Endometrium (tissue), 2 donors: ENCODE data around the gene ANAPC5.
"Not testable (repeated sequence)": the region's sequence is repeated elsewhere in the genome, so short reads cannot be mapped to it uniquely, and the experiment has no call there.

Experiments used
- FAIRE-seq: peaks from 2 replicates; lab custom pipeline; 2012; peaks lifted over from hg19 to GRCh38; lab: Jason Lieb, UNC
- donor health status: control.
- donor health status: control.

The ANAPC5 gene

DNA sequence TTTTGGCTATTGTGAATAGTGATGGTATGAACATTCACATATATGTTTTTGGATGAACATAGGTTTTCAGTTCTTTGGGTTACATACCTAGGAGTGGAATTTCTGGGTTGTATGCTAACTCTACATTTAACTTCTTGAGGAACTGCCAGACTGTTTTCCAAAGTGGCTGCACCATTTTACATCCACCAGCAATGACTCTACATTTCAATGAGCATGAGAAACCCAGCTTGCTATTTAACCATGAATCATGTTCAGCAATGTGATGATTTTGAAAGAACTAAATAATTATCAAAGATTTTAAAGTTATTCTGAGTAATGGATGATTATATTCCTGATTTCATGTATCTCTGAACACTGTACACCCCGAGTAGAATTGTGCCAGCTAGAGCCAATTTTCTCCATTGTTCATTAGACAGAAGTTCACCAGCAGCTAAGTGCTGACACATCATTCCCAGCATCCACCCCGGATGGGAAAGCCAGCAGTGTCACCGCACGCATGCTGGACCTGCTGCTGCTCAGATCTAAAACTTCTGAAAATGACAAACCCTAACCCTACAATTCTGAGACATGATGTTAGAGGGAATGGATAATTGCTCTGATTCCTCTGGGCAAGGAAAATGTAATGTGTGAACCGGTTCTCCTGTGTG lies 13.3 kb upstream of the ANAPC5 start:
- FAIRE-seq = no peak

DNA sequence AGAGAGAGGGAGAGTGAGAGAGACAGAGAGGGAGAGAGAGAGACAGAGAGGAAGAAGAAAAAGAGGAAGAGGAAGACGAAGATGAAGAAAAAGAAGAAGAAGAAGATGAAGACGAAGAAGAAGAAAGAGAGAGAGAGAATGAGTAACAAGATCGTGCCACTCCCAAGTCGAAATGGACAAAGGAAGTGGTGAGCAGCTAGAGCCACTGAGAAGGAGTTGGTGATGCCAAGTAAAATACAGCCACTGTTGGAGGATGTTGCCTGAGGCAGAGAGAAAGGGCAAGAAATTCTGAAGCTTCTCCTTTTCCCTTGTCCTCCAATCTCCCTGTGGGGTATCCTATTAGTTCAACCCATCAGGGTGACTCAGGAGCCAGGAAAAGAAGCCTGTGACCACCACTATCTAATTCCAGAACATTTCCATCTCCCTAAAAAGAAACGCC lies 12.5 kb upstream of the ANAPC5 start:
- FAIRE-seq = no peak

DNA sequence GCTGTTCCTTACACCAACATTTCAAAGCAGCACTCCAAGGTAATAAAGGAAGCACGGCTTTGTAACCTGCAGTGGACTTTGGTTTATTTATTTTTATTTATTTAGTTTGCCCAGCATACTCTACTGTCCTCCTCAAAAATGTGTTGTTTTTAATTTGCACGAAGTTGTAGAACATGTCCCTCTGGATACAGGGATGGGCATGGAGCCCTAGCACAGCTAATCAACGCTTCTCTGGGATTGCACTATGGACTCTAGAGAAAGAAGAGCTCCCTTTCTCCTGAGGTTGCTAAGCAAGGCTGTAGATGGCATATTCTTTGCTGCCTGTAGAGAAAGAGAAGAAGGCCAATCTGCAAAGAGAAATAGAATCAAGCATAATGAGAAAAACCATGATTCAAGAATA lies 5.9 kb upstream of the ANAPC5 start:
- FAIRE-seq = no peak

DNA sequence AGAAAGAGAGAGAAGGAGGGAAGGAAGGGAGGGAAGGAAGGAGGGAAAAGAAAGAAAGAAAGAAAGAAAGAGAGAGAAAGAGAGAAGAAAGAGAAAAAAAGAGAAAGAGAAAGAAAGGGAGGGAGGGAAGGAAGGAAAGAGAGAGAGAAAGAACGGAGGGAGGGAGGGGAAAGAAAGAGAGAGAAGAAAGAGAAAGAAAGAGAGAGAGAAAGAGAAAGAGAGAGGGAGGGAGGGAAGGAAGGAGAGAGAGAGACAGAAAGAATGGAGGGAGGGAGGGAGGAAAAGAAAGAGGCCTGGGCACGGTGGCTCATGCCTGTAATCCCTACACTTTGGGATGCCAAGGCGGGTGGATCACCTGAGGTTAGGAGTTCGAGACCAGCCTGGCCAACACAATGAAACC lies 5.1 kb upstream of the ANAPC5 start:
- no peak for FAIRE-seq

DNA sequence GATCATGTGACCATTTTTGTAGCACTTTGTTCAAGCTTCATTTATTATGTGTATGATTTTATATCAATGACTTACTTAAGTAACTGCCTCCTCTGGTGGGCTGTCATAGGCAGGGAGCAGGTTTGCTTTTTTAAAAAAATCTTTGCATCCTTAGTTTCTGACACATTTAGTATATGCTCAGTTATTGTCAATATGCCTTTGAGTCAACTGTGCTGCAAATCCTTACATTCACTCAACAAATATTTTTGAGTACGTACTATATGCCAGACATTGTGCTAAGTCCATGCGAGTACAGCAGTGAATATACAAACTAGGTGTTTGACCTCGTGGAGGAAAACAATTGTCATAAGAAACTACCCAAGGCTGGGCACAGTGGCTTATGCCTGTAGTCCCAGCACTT lies 4.4 kb upstream of the ANAPC5 start:
- FAIRE-seq = no peak

- FAIRE-seq = no peak
Observed at GRCh38 chr12:121355818-121356217, 3.6 kb upstream of the ANAPC5 start.

DNA sequence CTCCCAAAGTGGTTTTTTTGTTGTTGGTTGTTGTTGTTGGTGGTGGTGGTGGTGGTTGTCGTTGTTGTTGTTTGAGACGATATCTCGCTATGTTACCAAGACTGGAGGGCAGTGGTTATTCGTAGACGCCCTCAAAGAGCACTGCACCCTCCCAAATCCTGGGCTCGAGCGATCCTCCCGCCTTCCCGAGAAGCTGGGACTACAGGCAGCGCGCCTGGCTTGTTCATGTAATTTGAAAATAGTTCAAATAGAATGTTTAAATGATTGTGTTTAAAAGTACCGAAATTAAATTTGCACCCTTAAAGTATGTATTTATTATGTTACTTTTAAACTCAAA lies 439 bp upstream of the ANAPC5 start:
- FAIRE-seq = no peak

GRCh38 chr12:121346747-121347146 lies 5.5 kb downstream of the ANAPC5 start:
- no peak for FAIRE-seq

- FAIRE-seq = no peak
Observed at GRCh38 chr12:121345151-121345815, 6.9 kb downstream of the ANAPC5 start.

GRCh38 chr12:121344506-121344905 lies 7.7 kb downstream of the ANAPC5 start:
- no peak for FAIRE-seq

DNA sequence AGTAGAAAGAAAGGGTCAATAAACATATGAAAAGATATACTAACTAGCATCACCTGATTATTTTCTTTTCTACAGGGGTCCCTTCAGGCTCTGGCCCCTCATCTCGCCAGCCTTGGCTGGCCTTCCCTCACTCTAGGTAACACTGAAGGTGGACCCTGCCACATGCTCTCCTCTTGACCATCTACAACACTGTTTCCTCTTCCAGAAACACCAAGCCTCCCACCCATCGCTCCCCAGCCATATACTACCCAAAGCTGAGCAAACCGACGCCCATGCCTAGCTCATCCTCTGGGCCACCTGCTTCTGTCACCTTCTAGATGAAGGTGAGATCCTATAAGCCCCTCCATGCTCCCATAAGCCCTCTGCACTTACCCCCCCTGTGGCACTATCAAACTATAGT lies 14.8 kb downstream of the ANAPC5 start:
- no peak for FAIRE-seq

GRCh38 chr12:121334513-121335343 lies 17.5 kb downstream of the ANAPC5 start:
- FAIRE-seq = peak; percentile 89

- no peak for FAIRE-seq
Observed at GRCh38 chr12:121333747-121334146, 18.5 kb downstream of the ANAPC5 start.

DNA sequence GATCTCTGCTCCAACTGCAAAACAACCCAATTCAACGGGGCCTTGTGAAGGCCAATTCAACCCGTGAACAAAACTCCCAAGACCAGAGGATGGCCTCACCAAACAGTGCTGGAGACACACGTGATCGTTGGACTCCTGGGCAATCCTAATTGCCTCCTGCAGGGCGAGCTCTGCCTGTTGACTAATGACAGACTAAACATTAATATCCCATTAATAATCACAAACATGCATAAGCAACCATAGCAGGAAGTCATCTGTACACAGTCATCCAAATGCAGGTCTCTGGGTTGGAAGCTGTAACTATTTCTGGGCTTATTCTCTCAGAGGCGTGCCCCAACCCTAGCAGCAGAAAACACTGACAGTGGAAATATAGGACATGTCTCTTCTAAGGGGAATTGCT lies 21.0 kb downstream of the ANAPC5 start:
- FAIRE-seq = no peak

GRCh38 chr12:121330692-121331091 lies 21.5 kb downstream of the ANAPC5 start:
- FAIRE-seq = no peak

DNA sequence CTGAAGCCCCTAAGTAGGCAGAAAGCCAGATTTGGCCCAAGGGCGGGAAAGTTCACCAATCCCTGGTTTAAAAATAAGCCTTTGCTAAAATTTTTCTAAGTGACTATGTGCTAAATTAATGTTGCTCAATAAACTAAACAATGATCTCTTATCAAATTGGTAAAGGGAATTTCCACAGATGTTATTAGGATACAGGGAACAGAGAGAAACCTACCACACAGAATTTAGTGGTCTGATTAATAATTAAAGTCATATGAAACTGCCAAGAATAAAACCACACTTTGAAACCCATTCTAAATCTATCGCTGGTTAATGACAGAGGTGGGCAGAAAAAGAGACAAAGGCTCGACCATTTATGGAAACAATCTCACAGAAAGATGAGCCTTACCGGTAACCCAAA lies 22.0 kb downstream of the ANAPC5 start:
- FAIRE-seq = no peak

GRCh38 chr12:121328620-121329019 lies 23.6 kb downstream of the ANAPC5 start:
- no peak for FAIRE-seq

DNA sequence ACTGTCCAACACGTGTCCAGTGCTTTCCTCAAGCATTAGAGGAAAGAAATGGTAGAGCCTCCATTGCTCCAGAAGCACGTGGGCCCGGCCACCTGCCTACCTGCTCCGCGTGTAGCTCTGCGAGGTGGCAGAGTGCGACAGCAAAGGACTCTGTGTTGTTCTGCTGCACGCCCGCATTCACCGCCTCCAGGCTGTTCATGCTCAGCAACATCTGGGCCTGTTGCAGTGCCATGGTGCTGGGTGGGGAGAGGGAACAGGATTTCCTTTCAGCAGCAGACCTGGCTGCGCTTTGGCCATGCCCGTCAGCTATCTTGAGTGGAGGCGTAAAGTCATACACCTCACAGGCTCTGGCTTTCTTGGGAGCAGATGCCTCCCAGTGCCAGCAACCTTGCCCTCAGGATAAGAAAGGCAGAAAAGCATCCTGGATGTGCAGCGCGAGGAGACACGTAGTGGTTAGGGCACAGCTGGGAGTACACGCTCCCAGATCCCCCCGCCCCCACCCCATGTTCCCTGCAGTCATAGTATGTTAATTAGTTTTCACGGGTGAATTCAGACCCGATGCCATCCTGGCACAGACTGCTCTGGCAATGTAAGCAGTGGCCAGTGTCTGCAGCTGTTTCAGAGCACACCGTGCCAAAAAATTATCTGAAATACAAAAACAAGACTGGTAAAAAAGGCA lies 25.1 kb downstream of the ANAPC5 start:
- no peak for FAIRE-seq

GRCh38 chr12:121325922-121326396 lies 26.3 kb downstream of the ANAPC5 start:
- FAIRE-seq = no peak

DNA sequence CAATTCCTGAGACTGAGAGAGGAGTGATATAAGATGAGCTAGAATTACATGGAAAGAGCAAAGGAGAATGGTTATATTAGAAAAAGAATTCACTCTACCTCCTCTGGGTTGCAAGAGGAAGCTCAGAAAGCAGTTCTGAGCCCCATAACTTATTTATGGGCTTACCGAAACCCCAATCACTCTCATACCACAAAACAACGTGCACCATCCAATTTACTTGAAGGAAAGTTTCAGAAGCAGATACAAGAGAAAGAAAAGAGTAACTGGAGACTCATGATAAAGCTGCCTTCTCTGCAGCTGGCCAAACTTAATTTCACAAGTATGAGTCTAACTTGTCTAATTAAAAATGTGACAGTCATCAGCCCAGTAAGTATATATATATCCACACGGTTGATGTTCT lies 28.3 kb downstream of the ANAPC5 start:
- FAIRE-seq = no peak

DNA sequence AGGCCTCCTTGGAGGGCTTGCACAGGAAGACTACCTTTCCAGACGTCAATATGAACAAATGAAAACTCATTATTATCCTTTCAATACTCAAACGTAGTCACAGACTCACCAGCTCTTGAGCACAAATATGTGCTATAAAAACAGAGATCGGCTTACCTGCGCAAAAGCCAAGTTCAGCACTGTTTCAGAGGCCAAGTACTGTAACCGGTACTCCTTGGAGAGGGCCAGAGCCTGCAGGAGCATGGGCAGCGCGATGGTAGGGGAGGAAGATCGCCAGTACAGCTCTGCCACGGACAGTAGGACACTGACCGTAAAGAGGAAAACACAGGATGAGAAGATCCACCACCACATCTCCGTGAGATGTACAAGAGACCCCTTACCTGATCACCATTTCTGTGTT lies 34.1 kb downstream of the ANAPC5 start:
- FAIRE-seq = no peak

DNA sequence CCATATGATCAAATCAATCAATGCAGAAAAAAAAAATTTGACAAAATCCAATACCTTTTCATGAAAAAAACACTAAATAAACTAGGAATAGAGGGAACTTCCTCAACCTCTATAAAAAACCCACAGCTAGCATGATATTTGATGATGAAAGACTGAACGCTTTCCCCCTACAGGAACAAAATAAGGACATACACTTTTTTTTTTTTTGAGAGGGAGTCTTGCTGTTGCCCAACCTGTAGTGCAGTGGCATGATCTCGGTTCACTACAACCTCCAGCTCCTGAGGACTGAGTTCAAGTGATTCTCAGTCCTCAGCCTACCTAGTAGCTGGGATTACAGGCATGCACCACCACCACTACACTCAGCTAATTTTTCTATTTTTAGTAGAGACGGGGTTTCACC lies 37.8 kb downstream of the ANAPC5 start:
- FAIRE-seq = no peak

DNA sequence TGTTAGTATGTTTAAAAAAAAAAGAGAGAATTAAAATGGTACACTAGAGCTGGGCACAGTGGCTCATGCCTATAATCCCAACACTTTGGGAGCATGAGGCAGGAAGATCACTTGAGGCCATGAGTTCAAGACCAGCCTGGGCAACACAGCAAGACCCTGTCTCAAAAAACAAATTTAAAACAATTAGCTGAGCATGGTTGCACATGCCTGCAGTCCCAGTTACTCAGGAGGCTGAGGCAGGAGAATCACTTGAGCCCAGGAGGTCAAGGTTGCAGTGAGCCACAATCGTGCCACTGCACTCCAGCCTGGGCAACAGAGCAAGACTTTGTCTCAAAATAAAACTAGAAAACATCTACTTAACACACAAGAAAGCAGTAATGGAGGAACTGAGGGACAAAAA lies 42.0 kb downstream of the ANAPC5 start:
- not testable (repeated sequence) for FAIRE-seq
